ENCODE data around the gene DCHS2. TPM values are rescaled to one million over a fixed set of nuclear protein-coding genes. Genes with fewer than 3 reads are reported as not detected.

DCHS2 gene
- total RNA-seq, 1 donor, result 0.31 TPM

DNA sequence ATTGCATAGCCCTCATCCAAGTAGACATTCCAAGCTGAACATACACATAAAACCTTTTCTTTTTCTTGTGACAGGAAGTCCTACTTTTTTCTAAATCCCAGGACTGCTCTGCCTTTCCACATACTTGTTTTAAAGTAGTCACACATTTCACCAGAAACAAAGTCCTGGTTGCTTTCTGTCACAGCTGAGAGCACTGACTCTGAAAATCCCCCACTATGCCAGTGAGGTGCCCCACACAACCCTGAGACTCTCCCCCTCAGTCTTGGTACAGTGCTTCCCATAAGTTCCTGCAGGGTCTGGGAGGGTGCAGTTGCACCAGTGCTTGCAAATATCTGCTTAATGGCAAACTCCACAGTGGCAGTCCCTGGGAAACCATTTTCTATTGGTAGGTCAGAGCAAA, 84.2 kb downstream of the DCHS2 start:
- Histone ChIP-seq H3K9me3 (ENCODE audit: low read depth, low read length) (no peaks in the 10 kb centered on the region), H3K4me3 (ENCODE audit: low read length) (no peak overlapping the region), H3K4me1 (ENCODE audit: insufficient read depth, low read length) (peaks cover 4% of the 10 kb centered on the region), H3K27me3 (ENCODE audit: insufficient read depth, low read length) (no peaks in the 10 kb centered on the region)

DNA sequence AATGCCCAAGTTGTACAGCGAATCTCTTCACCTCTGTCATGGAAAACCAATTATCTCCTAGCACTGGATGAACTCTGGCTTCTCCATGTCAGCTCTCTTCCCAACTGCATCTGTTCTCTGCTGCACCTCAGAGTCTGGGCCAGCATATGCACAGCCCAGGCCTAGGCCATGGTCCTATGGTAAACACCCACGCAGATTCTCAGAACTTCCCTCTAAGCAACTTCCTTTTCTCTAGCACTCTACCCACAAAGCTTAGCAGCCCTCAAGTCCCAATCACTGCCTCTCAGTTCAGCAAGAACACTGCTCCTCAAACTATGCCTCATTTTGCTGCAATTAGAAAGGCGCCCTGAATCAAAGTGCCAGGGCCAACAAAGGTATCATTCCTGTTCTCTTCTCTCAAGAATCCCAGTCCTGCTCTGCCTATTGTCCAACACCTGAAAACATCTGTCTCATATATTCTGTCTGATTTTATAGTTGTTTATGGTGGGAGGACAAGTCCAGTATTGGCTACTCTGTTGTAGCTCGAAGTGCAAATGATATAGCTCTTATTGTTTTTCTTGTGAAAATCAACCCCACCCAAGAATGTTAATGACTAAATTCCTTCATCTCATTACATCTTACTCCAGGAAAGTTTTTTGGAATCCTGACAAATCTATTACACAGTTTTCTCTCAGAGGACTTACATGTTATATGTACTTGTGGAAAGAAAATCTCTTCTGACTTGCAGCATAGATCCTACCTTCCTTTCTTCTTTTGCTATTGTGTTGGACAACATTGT, 85.4 kb downstream of the DCHS2 start:
- no peaks in the 10 kb centered on the region for H3K27me3 ChIP-seq (ENCODE audit: insufficient read depth, low read length)
- H3K4me3 ChIP-seq (ENCODE audit: low read length), result no peak overlapping the region
- no peaks in the 10 kb centered on the region for H3K9me3 ChIP-seq (ENCODE audit: low read depth, low read length)
- H3K4me1 ChIP-seq (ENCODE audit: insufficient read depth, low read length), result peaks cover 4% of the 10 kb centered on the region

DNA sequence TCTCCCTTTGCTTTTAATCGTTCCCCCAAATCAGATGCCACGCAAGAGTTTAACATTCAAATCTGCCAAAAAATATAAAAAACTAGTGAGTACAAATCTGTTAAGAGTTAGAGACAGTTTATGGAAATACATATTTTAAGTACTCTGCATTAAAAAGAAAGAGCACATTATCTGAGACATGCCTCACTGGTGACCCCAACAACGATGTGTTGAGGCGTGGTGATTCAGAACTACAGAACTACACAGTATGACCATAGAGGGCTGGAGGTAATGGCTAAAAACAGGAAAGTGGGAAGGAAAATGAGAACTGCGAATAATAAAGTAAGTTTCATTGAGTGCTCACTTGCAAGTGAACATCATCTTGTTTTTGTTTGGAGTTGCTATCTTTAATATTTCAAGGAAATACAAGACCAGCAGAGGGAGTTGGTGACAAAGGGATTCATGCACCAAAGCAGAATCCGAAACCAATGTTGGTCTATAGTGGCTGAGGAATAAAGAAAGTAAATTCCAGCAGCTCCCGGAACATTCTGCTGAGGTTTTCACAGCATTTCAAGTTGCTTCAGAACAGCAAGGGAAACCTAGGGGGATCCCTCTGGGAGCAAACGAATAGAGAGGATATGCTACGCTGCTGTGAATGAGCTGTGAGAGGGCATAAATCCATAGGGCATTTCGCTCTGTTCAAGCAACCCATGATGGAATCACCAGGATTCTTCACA, 92.2 kb downstream of the DCHS2 start:
- Histone ChIP-seq H3K4me1 (ENCODE audit: insufficient read depth, low read length) (no peaks in the 10 kb centered on the region), H3K9me3 (ENCODE audit: low read depth, low read length) (no peaks in the 10 kb centered on the region), H3K4me3 (ENCODE audit: low read length) (no peak overlapping the region), H3K27me3 (ENCODE audit: insufficient read depth, low read length) (no peaks in the 10 kb centered on the region)

DNA sequence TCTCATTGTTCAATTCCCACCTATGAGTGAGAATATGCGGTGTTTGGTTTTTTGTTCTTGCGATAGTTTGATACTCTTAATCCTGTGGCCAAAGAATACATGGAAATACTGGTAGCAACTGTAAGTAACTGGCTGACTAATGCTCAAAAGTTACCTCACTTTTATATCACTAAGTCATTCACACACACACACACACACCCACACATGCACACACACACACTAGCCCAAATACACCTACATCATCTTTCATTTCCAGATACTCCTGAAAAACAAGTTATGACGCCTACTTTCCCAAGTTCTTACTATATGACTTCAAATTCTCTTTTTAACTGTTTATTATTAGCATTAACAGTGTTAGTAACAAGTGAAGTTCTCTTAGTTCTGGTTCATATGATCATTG, 101.3 kb downstream of the DCHS2 start:
- Histone ChIP-seq H3K4me3 (ENCODE audit: low read length) (no peak overlapping the region), H3K4me1 (ENCODE audit: insufficient read depth, low read length) (no peaks in the 10 kb centered on the region), H3K27me3 (ENCODE audit: insufficient read depth, low read length) (no peaks in the 10 kb centered on the region), H3K9me3 (ENCODE audit: low read depth, low read length) (no peaks in the 10 kb centered on the region)

DNA sequence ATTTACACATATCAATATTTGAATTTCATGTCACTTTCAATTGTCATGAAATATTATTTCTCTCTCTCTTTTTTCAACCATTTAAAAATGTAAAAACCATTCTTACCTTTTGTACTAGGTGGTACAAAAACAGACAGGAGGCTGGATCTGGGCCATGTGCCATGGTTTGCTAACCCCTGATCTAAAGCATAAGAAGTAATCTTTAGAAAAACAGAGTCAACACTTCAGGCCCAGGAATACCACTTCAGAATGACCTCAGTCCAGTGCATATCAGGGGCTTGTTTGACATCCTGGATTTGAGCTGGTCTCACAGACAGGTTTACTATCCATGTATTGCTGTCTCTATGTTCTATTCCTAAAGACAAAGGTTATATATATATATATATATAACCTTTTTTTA, 102.5 kb downstream of the DCHS2 start:
- no peak overlapping the region for H3K4me3 ChIP-seq (ENCODE audit: low read length)
- no peaks in the 10 kb centered on the region for H3K27me3 ChIP-seq (ENCODE audit: insufficient read depth, low read length)
- H3K4me1 ChIP-seq (ENCODE audit: insufficient read depth, low read length), result no peaks in the 10 kb centered on the region
- H3K9me3 ChIP-seq (ENCODE audit: low read depth, low read length), result no peaks in the 10 kb centered on the region

DNA sequence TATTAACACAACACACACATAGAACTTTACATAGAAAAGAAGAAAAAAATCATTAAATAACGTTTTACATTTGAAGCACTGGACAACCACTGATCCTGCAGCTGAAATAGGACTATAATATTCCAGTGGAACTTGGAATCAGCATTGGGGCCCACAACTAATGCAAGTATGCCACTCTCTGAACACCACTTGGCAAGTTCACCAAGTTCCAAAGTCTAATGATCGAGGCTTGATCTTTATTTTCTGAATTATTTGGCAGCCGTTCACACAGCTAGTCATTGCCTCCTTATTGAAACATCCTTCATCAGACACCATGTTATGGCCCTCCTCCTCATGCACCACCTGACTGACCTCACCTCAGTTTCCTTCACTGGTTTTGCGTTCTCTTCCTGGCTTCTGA, 107.6 kb downstream of the DCHS2 start:
- no peak overlapping the region for H3K4me3 ChIP-seq (ENCODE audit: low read length)
- H3K27me3 ChIP-seq (ENCODE audit: insufficient read depth, low read length), result no peaks in the 10 kb centered on the region

DNA sequence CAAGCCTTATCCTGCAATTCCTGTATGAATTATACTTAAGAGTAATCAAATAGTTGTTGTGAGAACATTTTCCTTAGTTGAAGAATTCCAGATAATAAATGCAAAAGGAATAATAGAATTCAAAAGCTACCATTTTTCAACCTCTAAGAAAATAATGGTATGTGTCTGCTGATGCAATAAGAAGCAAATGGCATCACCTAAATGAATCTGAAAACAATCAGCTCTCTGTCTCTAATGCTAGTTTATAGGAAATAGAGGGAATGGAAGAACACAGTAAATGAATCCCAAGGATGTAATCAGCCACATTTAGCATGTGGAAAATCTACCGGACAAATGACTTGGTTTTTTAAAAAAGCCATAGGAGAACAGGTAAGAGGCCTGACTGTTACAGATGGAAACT, 115.1 kb downstream of the DCHS2 start:
- Histone ChIP-seq H3K4me3 (ENCODE audit: low read length) (no peak overlapping the region), H3K9me3 (ENCODE audit: low read depth, low read length) (no peaks in the 10 kb centered on the region), H3K4me1 (ENCODE audit: insufficient read depth, low read length) (no peaks in the 10 kb centered on the region), H3K27me3 (ENCODE audit: insufficient read depth, low read length) (no peaks in the 10 kb centered on the region)

More for the DNA sequence above, 107.6 kb downstream of the DCHS2 start:
- H3K4me1 ChIP-seq (ENCODE audit: insufficient read depth, low read length), result no peaks in the 10 kb centered on the region
- no peaks in the 10 kb centered on the region for H3K9me3 ChIP-seq (ENCODE audit: low read depth, low read length)

DNA sequence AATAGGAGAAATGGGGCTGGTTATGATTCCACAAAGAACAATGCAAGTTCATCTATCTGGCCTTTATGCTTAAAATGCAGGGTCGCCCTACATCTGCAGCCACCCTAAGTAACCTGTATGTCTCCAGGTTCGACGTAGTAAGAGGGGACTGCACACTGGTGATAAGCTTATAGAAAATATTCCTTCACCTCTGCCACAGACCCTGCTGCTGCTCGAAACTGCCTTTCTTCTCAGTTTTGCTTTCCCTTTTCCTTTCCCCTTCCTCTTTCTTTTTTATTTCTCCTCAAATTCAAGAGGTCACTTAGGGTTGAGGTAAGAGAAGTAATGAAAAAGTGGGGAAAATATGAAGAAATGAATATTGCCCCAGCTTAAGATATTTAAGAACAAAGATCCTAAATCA, 123.5 kb downstream of the DCHS2 start:
- Histone ChIP-seq H3K9me3 (ENCODE audit: low read depth, low read length) (no peaks in the 10 kb centered on the region), H3K27me3 (ENCODE audit: insufficient read depth, low read length) (no peaks in the 10 kb centered on the region), H3K4me3 (ENCODE audit: low read length) (no peak overlapping the region), H3K4me1 (ENCODE audit: insufficient read depth, low read length) (no peaks in the 10 kb centered on the region)

DNA sequence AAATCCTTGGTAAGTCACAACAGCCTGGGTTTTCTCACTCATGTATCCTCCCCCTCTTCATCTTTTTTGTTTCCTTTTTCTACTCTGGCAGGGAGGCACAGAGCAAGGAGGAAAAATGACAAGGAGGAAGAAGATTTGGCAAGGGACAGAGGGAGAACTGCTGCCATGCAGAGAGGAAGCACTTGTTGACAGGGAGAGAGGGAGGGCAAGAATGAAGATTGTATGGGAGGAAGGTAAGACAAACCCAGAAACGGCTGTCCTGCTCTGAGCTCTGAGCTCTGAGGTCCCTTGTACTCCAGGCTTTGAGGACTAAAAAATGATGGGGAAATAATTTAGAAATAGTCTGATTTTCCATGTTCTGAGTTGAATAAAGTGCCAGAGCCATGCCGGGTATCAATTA, 123.9 kb downstream of the DCHS2 start:
- Histone ChIP-seq H3K4me3 (ENCODE audit: low read length) (no peak overlapping the region), H3K27me3 (ENCODE audit: insufficient read depth, low read length) (no peaks in the 10 kb centered on the region)

DNA sequence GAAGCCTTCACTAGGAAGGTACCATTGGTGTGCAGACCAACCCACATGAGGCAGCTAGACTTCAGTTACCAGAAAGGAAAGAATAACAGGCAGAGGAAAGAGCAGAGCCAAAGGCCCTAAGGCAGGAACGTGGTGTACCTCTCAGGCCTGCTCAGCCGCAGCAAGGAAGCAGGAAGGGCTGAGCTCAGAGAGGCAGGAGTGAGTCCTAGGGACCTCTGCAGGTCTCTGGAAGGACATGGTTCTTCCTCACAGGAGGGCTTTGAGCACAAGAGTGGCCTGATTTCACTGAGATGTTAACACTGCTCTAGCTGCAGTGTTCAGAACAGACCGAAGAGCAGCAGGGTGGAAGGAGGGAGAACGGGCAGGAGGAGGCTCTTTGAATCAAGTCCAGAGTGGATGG, 124.6 kb downstream of the DCHS2 start:
- no peaks in the 10 kb centered on the region for H3K27me3 ChIP-seq (ENCODE audit: insufficient read depth, low read length)
- H3K4me1 ChIP-seq (ENCODE audit: insufficient read depth, low read length), result no peaks in the 10 kb centered on the region
- no peak overlapping the region for H3K4me3 ChIP-seq (ENCODE audit: low read length)
- H3K9me3 ChIP-seq (ENCODE audit: low read depth, low read length), result no peaks in the 10 kb centered on the region

More for the DNA sequence above, 123.9 kb downstream of the DCHS2 start:
- Histone ChIP-seq H3K4me1 (ENCODE audit: insufficient read depth, low read length) (no peaks in the 10 kb centered on the region), H3K9me3 (ENCODE audit: low read depth, low read length) (no peaks in the 10 kb centered on the region)

DNA sequence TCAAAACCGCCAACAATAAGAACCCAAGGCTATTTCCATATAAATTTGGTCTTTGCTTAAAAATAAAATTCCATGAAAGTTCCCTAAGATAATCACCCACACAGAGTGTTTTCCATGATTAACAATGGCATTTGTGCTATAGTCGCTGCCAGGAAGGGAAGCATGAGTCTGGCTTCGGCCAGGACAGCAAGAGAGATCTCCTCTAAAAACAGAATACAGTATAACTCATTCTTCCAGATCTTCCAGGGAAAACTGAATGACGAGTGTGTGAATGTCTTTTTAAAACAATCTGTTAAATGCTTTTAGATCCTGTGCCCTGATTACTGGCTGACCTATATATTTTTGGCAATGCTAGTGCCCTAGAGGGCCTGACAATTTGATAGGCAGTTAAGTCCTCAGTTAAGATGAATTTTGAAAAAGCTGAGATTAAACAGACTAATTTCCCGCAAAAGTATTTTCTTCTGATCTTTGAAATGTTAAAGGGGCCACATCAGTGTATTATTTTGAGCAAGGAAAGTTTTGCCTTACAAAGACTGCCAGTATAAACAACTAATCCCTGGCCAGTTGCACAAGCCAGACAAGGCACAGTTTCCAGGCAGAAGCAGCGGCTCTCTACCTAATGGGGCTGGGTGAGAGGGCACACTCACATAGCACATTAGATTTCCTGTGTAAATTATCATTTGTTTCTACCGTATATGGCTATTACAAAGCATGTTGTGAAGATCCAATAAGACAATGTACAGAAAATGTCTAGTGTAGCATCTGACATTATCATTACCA, 127.3 kb downstream of the DCHS2 start:
- Histone ChIP-seq H3K4me1 (ENCODE audit: insufficient read depth, low read length) (no peaks in the 10 kb centered on the region), H3K4me3 (ENCODE audit: low read length) (no peak overlapping the region), H3K27me3 (ENCODE audit: insufficient read depth, low read length) (no peaks in the 10 kb centered on the region), H3K9me3 (ENCODE audit: low read depth, low read length) (no peaks in the 10 kb centered on the region)

DNA sequence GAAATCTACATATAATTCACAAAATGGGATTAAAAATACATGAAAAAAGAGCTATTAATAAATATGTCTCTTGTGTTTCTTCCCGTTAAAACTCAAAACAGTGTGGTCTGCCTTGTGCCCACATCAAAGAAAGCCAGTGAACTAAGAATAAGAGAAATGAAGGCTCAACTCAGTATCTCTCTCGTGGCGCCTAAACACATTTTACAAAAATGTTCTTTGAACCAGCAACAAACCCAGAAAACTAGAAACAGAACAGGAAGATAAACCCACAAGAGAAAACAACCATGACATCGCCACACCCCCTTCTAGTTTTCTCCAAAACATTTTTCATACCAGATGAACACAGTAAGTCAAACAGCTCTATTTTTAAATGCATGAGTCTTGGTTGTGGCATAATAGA, 130.1 kb downstream of the DCHS2 start:
- H3K27me3 ChIP-seq (ENCODE audit: insufficient read depth, low read length), result no peaks in the 10 kb centered on the region
- no peak overlapping the region for H3K4me3 ChIP-seq (ENCODE audit: low read length)
- no peaks in the 10 kb centered on the region for H3K9me3 ChIP-seq (ENCODE audit: low read depth, low read length)
- H3K4me1 ChIP-seq (ENCODE audit: insufficient read depth, low read length), result no peaks in the 10 kb centered on the region

DNA sequence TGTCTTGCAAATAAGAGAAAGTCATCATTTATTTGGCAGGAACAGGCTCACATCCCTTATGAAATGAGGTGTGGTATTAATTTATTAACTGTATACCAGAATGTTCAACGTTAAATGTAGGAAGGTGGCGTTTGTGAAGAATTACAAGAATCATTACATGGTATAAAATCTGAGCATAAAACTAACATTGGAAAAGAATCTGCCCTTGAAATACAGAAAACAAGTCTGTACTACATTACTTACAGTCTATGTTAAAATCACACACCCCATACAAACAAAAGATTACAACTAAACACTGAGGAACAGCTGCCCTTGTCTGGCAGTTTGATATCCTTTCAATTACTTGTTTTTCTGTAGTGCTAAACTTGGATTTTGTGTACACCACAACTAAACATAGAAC, 131.1 kb downstream of the DCHS2 start:
- Histone ChIP-seq H3K9me3 (ENCODE audit: low read depth, low read length) (no peaks in the 10 kb centered on the region), H3K4me1 (ENCODE audit: insufficient read depth, low read length) (no peaks in the 10 kb centered on the region)

DNA sequence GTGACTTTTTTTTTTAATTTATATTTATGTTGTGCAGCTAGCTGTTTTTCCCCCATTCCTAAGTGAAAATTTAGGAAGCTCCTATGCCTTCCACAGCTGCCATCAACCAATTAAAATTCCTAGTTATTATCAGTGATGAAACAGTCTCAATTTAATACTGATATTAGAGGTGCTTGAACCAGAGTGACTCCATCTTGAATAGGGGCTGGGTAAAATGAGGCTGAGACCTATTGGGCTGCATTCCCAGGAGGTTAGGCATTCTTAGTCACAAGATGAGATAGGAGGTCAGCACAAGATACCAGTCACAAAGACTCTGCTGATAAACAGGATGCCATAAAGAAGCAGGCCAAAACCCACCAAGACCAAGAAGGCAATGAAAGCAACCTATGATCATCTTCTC, 136.7 kb downstream of the DCHS2 start:
- H3K4me1 ChIP-seq (ENCODE audit: insufficient read depth, low read length), result no peaks in the 10 kb centered on the region
- no peaks in the 10 kb centered on the region for H3K9me3 ChIP-seq (ENCODE audit: low read depth, low read length)
- H3K27me3 ChIP-seq (ENCODE audit: insufficient read depth, low read length), result no peaks in the 10 kb centered on the region
- no peak overlapping the region for H3K4me3 ChIP-seq (ENCODE audit: low read length)

More for the DNA sequence above, 131.1 kb downstream of the DCHS2 start:
- Histone ChIP-seq H3K27me3 (ENCODE audit: insufficient read depth, low read length) (no peaks in the 10 kb centered on the region), H3K4me3 (ENCODE audit: low read length) (no peak overlapping the region)

DNA sequence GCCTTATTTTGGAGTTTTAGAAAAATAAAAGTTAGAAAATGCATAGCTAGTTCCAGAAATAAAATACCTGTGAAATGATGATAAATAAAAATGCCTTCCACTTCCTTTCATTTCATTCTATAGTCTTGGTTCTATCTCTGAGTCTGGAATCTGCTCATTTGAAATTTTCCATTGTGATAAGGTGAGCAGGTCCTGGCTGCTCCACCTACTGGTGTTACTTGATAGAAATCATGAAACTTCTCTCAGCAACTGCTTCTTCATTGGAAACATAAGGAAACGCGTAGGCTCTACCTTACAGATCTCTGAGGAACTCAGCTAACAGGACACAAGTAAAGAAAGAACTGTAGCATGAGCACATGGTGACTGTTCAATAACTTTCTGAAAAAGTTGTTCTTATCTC, 141.8 kb downstream of the DCHS2 start:
- H3K27me3 ChIP-seq (ENCODE audit: insufficient read depth, low read length), result no peaks in the 10 kb centered on the region
- no peak overlapping the region for H3K4me3 ChIP-seq (ENCODE audit: low read length)
- no peaks in the 10 kb centered on the region for H3K4me1 ChIP-seq (ENCODE audit: insufficient read depth, low read length)
- H3K9me3 ChIP-seq (ENCODE audit: low read depth, low read length), result no peaks in the 10 kb centered on the region
